Transverse colon (tissue), 4 donors: Measurements from ENCODE around the gene GNB1L. TPM values are rescaled to one million over a fixed set of nuclear protein-coding genes. Genes with fewer than 3 reads are reported as not detected.

ENCODE experiments used
- DNase-seq: peaks from one replicate; pipeline ENCODE4 v3.0.0-alpha.2; 2019
- H3K27ac ChIP-seq, 4 donors: fragments of 200-600 bp; sonication (generic); 2 replicates each; pipeline ENCODE4 v1.5.1; 2016 to 2018; ENCODE audit warnings: inconsistent platforms in 4 of 4
- H3K27me3 ChIP-seq: fragments of 200-600 bp; sonication (generic); 2 replicates; pipeline ENCODE4 v1.5.1; 2017; ENCODE audit warnings: inconsistent platforms
- H3K36me3 ChIP-seq, 4 donors: fragments of 200-600 bp; sonication (generic); 2 replicates each; pipeline ENCODE4 v1.5.1; 2017 to 2019; ENCODE audit warnings: inconsistent platforms in 4 of 4
- H3K4me1 ChIP-seq, 4 donors: fragments of 200-600 bp; sonication (generic); 2 replicates each; pipeline ENCODE4 v1.5.1; 2017 to 2020; ENCODE audit warnings: inconsistent platforms in 4 of 4
- H3K4me3 ChIP-seq, 4 donors: fragments of 200-600 bp; sonication (generic); 1 replicate in 1 of 4; 2 replicates in 3 of 4; pipeline versions ENCODE4 v1.5.1 to v1.6.1; 2017 to 2019; ENCODE audit warnings: inconsistent platforms in 4 of 4
- H3K9me3 ChIP-seq, 2 donors: fragments of 200-600 bp; sonication (generic); 2 replicates each; pipeline ENCODE4 v1.5.1; 2017 to 2019; ENCODE audit warnings: inconsistent platforms in 2 of 2
- CTCF ChIP-seq, 5 experiments: fragments of 200-600 bp in 3 of 5; fragments of 450-650 bp in 2 of 5; sonication (generic) in 3 of 5; IDR thresholded peaks; 1 replicate in 2 of 5; 2 replicates in 3 of 5; pipeline ENCODE4 v1.5.1; 2016 to 2017; ENCODE audit warnings: antibody characterized with exemption in 5 of 5, inconsistent platforms in 3 of 5, mild to moderate bottlenecking in 2 of 5, moderate library complexity in 1 of 5
- EP300 ChIP-seq: sonication (generic); formaldehyde crosslinking; IDR thresholded peaks from one replicate; pipeline ENCODE4 v1.6.1; 2017; ENCODE audit warnings: antibody characterized with exemption, low read depth
- POLR2A ChIP-seq: fragments of 450-650 bp; IDR thresholded peaks from one replicate; pipeline ENCODE4 v1.6.1; 2016; ENCODE audit warnings: antibody characterized with exemption, mild to moderate bottlenecking, moderate library complexity
- POLR2AphosphoS5 ChIP-seq, 3 donors: sonication (generic); formaldehyde crosslinking; IDR thresholded peaks; one replicate each; pipeline ENCODE4 v1.6.1; 2016; ENCODE audit warnings: antibody characterized with exemption in 3 of 3
- WGBS, 2 donors: methylation state at CpG; one replicate each; pipeline ENCODE4 v1.1.5; 2018; ENCODE audit warnings: low coverage in 1 of 2; 5-methylcytosine and 5-hydroxymethylcytosine counted together
- in situ Hi-C, 4 donors: fragments of 200-750 bp; cut with MboI; loops; one replicate each; pipeline versions ENCODE4 v1.15.0 to v1.15.1; 2017; ENCODE audit warnings: low sequenced_read_pairs in 3 of 4, low pct_ligation_motif_present in 1 of 4, low pct_unique_long_range_greater_than_20kb in 1 of 4
- intact Hi-C: fragments of 100-400 bp; cut with DNase I; formaldehyde crosslinking; loops from one replicate; pipeline ENCODE4 v1.15.1; 2023; ENCODE audit warnings: low total_unique reads
- total RNA-seq, 4 donors: library from RNA; depleted of rRNA; stranded (reverse); fragments of >200 nt; gene quantifications; one replicate each; pipeline ENCODE4 v1.1.0, GENCODE V29; 2016

Gene GNB1L
- total RNA-seq, 4 donors from 2014 or later = 0.80 to 4.8 (median 2.8) TPM

GRCh38 chr22:19871023-19871844 is 16.6 kb upstream of the GNB1L start:
- intact Hi-C loops (no loop called here), in situ Hi-C loops (no loop called here)
- H3K36me3 ChIP-seq = no peaks in the 10 kb centered on the region
- H3K4me3 ChIP-seq = no peak overlapping the region
- H3K27me3 ChIP-seq = no peaks in the 10 kb centered on the region
- WGBS, 2 donors = 79% methylated on average over 16 of the region's 19 CpGs; no CpG with 5 or more reads in 1 of the 2 donors
- TF ChIP-seq CTCF (IDR thresholded peaks at IDR 0.05) (no peak), EP300 (no peak), POLR2A (no peak), POLR2AphosphoS5 (IDR thresholded peaks at IDR 0.05) (no peak)
- no peak for DNase-seq
- peaks cover 11 to 37% (median 29%) of the 10 kb centered on the region in 4 donors for H3K4me1 ChIP-seq
- no peaks in the 10 kb centered on the region for H3K9me3 ChIP-seq
- no peak overlapping the region for H3K27ac ChIP-seq

- H3K9me3 ChIP-seq = no peaks in the 10 kb centered on the region
- no peak overlapping the region for H3K27ac ChIP-seq
- WGBS, 2 donors = 84% methylated on average over 30 of the region's 30 CpGs; no CpG with 5 or more reads in 1 of the 2 donors
- in situ Hi-C loops = no loop called here
- H3K36me3 ChIP-seq = no peaks in the 10 kb centered on the region
- TF ChIP-seq EP300 (no peak), POLR2A (no peak), POLR2AphosphoS5 (IDR thresholded peaks at IDR 0.05) (no peak), CTCF (IDR thresholded peaks at IDR 0.05) (no peak)
- H3K4me3 ChIP-seq = no peak overlapping the region
- H3K4me1 ChIP-seq = peaks cover 11 to 29% (median 21%) of the 10 kb centered on the region in 4 donors
- no peaks in the 10 kb centered on the region for H3K27me3 ChIP-seq
- intact Hi-C loops = no loop called here
- no peak for DNase-seq
Measured at GRCh38 chr22:19870153-19871022, 15.7 kb upstream of the GNB1L start.

GRCh38 chr22:19869497-19870152 is 15.0 kb upstream of the GNB1L start:
- H3K4me3 ChIP-seq = no peak overlapping the region
- WGBS, 2 donors = 69% methylated on average over 12 of the region's 12 CpGs; no CpG with 5 or more reads in 1 of the 2 donors
- H3K36me3 ChIP-seq = no peaks in the 10 kb centered on the region
- intact Hi-C loops = no loop called here
- in situ Hi-C loops = no loop called here
- H3K27ac ChIP-seq = peak overlapping the region in 1 of 4 donors; percentile 12
- H3K4me1 ChIP-seq = peaks cover 11 to 21% (median 16%) of the 10 kb centered on the region in 4 donors
- H3K9me3 ChIP-seq = no peaks in the 10 kb centered on the region
- no peak for TF ChIP-seq POLR2AphosphoS5 (IDR thresholded peaks at IDR 0.05)
- TF ChIP-seq POLR2A = no peak
- TF ChIP-seq CTCF (IDR thresholded peaks at IDR 0.05) = no peak
- no peak for TF ChIP-seq EP300
- H3K27me3 ChIP-seq = no peaks in the 10 kb centered on the region
- no peak for DNase-seq
